ENCODE measurements around the gene SRMS. TPM values are rescaled to one million over a fixed set of nuclear protein-coding genes. Genes with fewer than 3 reads are reported as not detected.

The SRMS gene
- total RNA-seq, 1 experiment from 2014 or later: 3.2 TPM

GRCh38 chr20:63548542-63548941 lies 993 bp upstream of the SRMS start:
- BruUV-seq (replicated peaks): no TSS peak
- Histone ChIP-seq H3K27ac (ENCODE audit: low read depth, low read length) (no peak overlapping the region), H4K20me1 (ENCODE audit: insufficient read depth) (no peaks in the 10 kb centered on the region), H3K9me3 (ENCODE audit: control insufficient read depth in 1 of 2, insufficient read depth in 1 of 2, low read depth in 1 of 2, low read length in 2 of 2) (no peaks in the 10 kb centered on the region), H3K4me1 (ENCODE audit: control insufficient read depth in 1 of 2, insufficient read depth in 2 of 2, low read length in 2 of 2) (peaks cover 33 to 47% of the 10 kb centered on the region in 2 experiments), H3K4me2 (ENCODE audit: low read length) (no peak overlapping the region), H3K4me3 (replicated peaks in 1 of 2; ENCODE audit: low read depth in 1 of 2, low read length in 2 of 2) (no peak overlapping the region), H3K79me2 (ENCODE audit: insufficient read depth, low read length) (no peaks in the 10 kb centered on the region), H3K9ac (ENCODE audit: low read length) (no peak overlapping the region), H3K27me3 (ENCODE audit: insufficient read depth, low read length) (no peaks in the 10 kb centered on the region), H2AFZ (ENCODE audit: low read depth, low read length, poor library complexity, severe bottlenecking) (no peak overlapping the region), H3K36me3 (ENCODE audit: control insufficient read depth in 1 of 2, insufficient read depth in 2 of 2, low read length in 2 of 2) (no peaks in the 10 kb centered on the region), H3K9me2 (ENCODE audit: insufficient read depth) (no peaks in the 10 kb centered on the region)
- no peak for DNase-seq (ENCODE audit: low read depth, low spot score)
- CTCF ChIA-PET: no interaction called here
- intact Hi-C loops (cut with micrococcal nuclease): no loop called here
- ATAC-seq: no peak
- TF ChIP-seq SRF (IDR thresholded peaks at IDR 0.05; ENCODE audit: low read depth) (no peak), ZNF274 (IDR thresholded peaks at IDR 0.05; ENCODE audit: low read depth, low read length) (no peak), POLR2AphosphoS5 (IDR thresholded peaks at IDR 0.05; ENCODE audit: low read depth, low read length) (no peak), ZFX (IDR thresholded peaks at IDR 0.05) (no peak), RAD21 (IDR thresholded peaks at IDR 0.05; ENCODE audit: low read depth) (no peak), EGR1 (IDR thresholded peaks at IDR 0.05; ENCODE audit: low read depth) (no peak), ZBTB33 (IDR thresholded peaks at IDR 0.05; ENCODE audit: extremely low read depth, insufficient replicate concordance, low read length) (no peak), ELF1 (IDR thresholded peaks at IDR 0.05; ENCODE audit: borderline replicate concordance, low read depth) (no peak), CTCF (IDR thresholded peaks at IDR 0.05 in 2 of 3, conservative IDR thresholded peaks at IDR 0.05 in 1 of 3; ENCODE audit: borderline replicate concordance in 1 of 3, insufficient read depth in 1 of 3, low read depth in 2 of 3, low read length in 2 of 3) (no peak), CBX3 (IDR thresholded peaks at IDR 0.05; ENCODE audit: low read depth) (no peak), FOSL1 (IDR thresholded peaks at IDR 0.05; ENCODE audit: low read depth) (no peak), CEBPB (IDR thresholded peaks at IDR 0.05; ENCODE audit: low read depth) (no peak), ATF3 (IDR thresholded peaks at IDR 0.05) (no peak), MAX (IDR thresholded peaks at IDR 0.05) (no peak), TCF7L2 (IDR thresholded peaks at IDR 0.05; ENCODE audit: borderline replicate concordance, extremely low read depth, insufficient read depth, insufficient read length) (no peak)
- POLR2A ChIA-PET: no interaction called here
- RAD21 ChIA-PET (ENCODE audit: low non-redundant PET in 1 of 2, low total read pairs in 2 of 2, uncharacterized antibody in 2 of 2, unreplicated experiment in 2 of 2): no interaction called here
